NCI-H345 treated with DMSO at 0.1 percent for 48 hours (cell line): ENCODE measurements around the gene KISS1R.
"Not testable (repeated sequence)": the region's sequence is repeated elsewhere in the genome, so short reads cannot be mapped to it uniquely, and the experiment has no call there.

Experiments
- DNase-seq: peaks from one replicate; lab custom pipeline; 2025; ENCODE audit not compliant: unreplicated experiment; lab: John Stamatoyannopoulos, UW

KISS1R gene

GRCh38 chr19:952049-952679 is 35.0 kb downstream of the KISS1R start:
- no peak for DNase-seq

- DNase-seq, result no peak
Measured at GRCh38 chr19:952680-953444, 35.7 kb downstream of the KISS1R start.

- no peak for DNase-seq
Measured at GRCh38 chr19:953445-954271, 36.5 kb downstream of the KISS1R start.

GRCh38 chr19:954272-954671 is 37.1 kb downstream of the KISS1R start:
- DNase-seq, result no peak

- no peak for DNase-seq
Measured at GRCh38 chr19:954672-955494, 37.8 kb downstream of the KISS1R start.

GRCh38 chr19:955803-956765 is 39.0 kb downstream of the KISS1R start:
- no peak for DNase-seq

GRCh38 chr19:956766-957440 is 39.8 kb downstream of the KISS1R start:
- no peak for DNase-seq

- not testable (repeated sequence) for DNase-seq
Measured at GRCh38 chr19:957578-957977, 40.4 kb downstream of the KISS1R start.

- no peak for DNase-seq
Measured at GRCh38 chr19:958967-959855, 42.1 kb downstream of the KISS1R start.

- DNase-seq, result no peak
Measured at GRCh38 chr19:960020-960419, 42.9 kb downstream of the KISS1R start.

GRCh38 chr19:960601-960938 is 43.4 kb downstream of the KISS1R start:
- no peak for DNase-seq

- DNase-seq, result no peak
Measured at GRCh38 chr19:961866-962620, 44.9 kb downstream of the KISS1R start.

- DNase-seq, result no peak
Measured at GRCh38 chr19:962683-963400, 45.7 kb downstream of the KISS1R start.

GRCh38 chr19:963486-963951 is 46.4 kb downstream of the KISS1R start:
- no peak for DNase-seq

- DNase-seq, result no peak
Measured at GRCh38 chr19:964116-964520, 47.0 kb downstream of the KISS1R start.

- no peak for DNase-seq
Measured at GRCh38 chr19:964761-965694, 47.9 kb downstream of the KISS1R start.
